HG02973 (cell line): Measurements from ENCODE around the gene FKBP14.

ENCODE experiments used
- ATAC-seq: cut with Tn5 transposase; IDR thresholded peaks from one replicate; pipeline ENCODE4 v1.9.1; 2021; ENCODE audit warnings: moderate library complexity; ENCODE audit not compliant: unreplicated experiment

Gene FKBP14, protein sequence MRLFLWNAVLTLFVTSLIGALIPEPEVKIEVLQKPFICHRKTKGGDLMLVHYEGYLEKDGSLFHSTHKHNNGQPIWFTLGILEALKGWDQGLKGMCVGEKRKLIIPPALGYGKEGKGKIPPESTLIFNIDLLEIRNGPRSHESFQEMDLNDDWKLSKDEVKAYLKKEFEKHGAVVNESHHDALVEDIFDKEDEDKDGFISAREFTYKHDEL

DNA sequence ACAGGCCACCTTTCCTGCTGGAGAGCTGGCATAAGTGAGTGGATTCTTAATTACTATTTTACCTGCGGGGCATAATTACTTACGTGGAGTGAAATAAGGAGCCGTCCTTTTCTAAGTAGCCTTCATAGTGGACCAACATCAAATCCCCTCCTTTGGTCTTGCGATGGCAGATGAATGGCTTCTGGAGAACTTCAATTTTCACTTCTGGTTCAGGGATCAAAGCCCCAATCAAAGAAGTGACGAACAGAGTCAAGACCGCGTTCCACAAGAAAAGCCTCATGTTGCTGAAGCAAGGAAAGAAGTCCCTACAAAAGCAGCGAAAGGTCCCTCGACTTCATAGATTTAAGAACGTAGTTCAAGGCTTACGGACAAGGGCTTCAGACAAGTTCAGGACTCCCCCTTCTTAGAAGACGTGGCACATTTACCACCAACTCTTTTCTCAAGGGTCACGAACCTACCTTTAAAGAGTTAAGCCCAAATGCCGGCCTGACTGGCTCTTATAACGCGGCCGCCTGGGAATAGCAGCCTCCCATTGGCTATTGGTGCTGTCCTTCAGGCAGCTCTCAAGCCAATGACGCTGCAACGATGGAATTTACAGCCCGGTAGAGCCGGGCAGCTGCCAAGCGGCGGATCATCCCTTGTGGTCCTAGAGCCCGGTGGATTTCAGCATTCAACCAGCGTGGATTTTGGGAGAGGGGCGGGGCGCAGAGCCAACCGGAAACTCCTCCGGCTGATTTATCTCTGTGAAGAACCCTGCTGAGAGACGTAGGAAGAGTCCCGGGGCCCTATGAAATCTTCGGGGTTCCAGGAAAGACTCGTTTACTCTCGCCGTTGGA lies at the start of gene FKBP14:
FKBP14 (minus strand) TSS at position 474 of the 836 bp plus-strand sequence; CDS start at position 280, 194 bp downstream.
- peak; percentile 75 for ATAC-seq

DNA sequence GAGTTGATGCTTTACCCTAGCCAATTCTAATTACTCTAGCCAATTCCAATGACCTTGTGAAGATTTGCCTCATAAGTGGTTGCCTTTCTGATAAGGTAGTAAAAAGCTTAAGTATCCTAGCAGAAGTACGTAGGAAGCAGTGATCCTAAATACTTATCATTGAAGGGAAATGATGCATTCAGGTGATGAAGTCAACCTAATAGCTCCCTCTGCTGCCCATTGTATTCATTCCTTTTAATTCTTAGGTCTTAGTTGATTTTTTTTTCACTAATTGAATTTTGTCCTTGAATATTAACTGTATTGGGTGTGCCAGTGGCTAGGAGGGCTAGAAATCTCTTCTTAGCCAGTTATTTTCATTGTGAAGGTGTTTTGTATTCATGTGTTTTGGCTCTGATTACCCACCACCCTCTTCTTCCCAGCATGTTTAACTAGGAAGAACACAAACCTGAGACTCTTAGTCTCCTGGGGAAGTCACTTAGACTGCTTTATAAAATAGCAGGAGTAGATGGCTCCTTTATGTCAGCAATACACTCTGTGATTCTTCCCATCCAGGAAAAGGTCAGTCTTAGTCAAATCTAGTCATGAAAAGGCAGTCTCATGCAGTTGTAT lies 48.0 kb upstream of the FKBP14 start:
- no peak for ATAC-seq

DNA sequence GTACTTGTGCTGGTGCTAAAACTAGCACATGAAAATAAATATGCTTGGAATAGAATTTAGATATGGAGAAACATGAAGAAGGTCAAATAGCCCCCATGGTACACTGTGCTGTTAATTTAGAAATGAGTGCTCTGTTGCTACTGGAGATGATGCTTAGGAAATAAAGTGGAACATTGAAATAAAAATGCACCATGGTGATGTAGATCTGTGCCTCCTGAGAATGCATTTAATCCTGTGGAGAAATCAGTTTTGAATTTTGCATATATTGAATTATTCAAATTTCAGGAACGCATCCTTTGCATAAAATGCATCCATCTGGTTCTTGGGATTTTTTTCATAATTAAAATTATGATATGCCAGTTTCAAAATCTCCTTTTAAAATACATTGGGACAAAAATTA lies 46.2 kb upstream of the FKBP14 start:
- ATAC-seq = no peak

DNA sequence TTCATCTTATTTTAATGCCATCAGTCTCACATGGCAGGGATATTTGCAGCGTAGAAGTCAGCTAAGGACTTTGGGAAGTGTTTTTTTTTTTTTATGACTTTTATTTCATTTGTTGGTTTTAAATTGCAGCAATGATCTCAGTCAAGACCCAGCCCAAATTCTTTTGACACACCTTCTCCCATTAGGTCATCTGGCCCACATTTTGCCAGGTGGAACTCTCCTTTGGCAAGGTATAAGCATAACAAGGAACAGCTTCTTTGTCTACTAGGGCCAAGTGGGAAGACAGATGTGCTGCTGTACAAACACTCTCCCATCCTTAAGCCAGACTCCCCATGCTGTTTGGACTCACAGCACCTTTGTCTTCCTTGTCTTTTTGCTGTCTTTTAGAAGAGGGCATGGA lies 43.5 kb upstream of the FKBP14 start:
- ATAC-seq = no peak

DNA sequence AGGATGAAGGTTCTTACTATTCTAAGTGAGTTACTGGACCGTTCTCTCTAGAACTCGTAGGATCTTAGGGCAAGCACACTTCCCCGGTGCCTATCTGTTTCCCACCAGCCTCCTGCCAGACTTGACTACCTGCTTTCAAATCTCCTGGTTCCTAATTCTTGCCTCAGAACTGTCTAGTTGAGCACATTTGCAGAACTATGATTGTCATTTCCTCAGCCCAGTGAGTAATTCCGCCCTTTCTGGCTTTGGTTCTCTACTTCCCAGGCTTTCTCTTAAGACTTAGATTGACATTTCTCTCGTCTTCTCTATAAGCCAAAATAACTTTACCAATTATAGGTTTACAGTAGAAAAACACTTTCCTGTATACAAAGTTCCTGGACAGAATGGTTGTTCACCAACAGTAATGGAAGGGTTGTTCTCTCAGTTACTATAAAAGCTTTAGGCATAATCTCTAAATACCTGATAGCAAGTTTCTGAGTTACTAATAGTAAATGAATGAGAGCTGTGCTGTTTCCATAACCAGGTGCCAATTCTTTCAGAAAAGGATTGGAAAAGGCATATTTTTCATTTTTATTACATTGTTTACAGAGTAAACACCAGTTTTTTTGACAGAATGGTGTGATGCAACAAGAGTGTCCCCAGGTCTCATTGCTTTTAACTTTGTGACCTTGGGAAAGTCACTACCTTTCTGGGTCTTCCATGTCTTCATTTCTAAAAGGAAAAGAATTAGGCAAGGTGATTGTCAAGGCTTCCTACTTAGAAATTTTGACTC lies 42.8 kb upstream of the FKBP14 start:
- ATAC-seq = no peak

DNA sequence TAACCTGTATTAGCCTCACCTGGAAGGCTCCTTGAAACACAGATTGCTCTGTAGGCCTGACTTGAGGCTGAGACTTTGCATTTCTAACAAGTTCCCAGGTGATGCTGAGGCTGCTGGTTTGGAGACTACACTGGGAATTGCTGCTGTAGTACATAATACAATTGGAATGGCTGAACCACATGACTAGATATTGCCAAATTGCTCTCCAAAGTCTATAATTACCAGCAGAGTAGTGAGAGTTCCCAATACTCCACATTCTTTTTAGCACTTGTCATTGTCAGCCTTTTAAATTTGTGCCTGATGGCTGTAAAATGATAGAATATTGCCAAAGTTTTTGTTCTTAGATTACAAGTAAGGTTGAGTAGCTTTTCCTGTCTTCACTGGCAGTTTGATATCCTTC lies 41.6 kb upstream of the FKBP14 start:
- no peak for ATAC-seq

DNA sequence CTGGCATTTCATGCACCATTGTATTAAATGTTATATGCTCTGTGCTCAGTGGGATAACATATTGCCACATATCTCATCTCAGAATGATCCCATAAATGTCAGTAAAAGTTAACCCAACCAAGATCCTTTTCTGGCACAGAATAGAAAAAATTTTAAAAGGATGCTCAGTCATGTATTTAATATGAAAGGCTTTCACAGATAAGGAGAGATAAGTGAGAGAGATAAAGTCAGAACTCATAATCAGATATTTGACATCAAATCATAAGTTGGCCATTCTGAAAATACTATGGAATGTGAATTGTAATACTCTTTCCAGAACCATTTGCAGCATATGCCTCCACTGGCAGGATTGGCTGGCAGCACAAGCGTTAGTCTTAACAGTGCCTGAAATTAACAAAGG lies 40.2 kb upstream of the FKBP14 start:
- no peak for ATAC-seq

DNA sequence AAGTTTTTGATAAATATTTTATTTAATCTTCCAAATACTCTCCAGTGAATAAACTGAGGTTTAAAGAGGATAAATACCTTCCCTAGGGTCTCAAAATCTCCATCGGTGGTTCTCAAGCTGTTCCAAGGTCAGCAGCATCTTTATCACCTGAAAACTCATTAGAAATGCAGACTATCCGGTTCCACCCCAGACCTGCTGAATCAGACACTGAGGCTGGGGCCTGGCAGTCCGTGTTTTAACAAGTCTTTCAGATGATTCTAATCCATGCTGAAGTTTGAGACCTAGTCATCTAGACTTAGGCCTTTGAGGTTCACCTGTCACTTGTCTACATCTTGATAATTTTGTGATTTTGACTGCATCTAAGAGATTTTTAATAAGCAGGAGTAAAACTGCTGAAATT lies 39.2 kb upstream of the FKBP14 start:
- no peak for ATAC-seq

DNA sequence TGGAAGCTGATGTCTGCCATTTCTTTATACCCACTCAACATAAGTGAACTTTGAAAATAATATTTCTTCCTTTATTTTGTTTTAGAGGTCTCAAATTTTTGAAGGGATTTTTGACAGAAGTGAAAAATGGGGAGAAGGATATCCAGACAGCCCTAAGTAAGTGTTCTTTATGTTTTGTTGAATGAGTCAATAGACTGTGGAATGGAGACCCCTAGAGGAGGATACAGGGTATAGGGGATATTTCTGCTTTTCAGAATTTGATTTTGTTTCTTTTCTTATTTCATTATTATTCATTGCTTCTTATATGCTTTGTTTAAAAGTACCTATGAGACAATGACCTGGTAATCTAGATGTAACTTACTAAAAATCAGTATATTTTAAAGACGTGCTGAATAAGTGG lies 36.1 kb upstream of the FKBP14 start:
- ATAC-seq = no peak

DNA sequence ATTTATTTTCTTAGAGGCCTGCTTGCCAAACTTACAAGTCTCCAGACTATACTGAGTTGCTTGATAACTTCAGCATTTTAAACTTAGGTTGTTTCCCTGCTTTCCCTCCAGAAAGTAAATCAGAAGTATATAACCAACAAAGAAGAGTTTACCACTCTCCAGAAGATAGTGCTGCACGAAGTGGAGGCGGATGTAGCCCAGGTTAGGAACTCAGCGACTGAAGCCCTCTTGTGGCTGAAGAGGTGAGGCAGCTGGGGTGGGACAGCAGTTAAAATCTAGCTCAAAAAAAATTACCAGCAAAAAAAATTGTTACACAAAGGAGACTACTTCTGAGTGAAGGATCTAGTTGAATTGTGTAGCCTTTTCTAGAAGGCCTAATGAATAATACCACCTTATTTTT lies 35.3 kb upstream of the FKBP14 start:
- peak; percentile 76 for ATAC-seq

DNA sequence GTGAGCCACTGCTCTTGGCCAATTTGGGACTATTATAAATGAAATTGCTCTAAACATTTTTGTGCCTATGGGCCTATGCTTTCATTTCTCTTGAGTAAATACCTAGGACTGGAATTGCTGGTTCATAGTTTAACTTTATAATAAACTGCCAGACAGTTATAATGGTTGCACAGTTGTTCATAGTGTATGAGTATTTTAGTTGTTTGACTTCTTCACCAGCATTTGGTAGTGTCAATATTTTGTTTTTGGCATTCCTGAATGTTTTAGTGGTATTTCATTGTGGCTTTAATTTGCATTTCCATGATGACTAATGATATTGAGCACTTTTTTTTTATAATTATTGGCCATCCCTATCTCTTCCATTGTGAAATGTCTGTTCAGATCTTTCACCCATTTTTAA lies 31.2 kb upstream of the FKBP14 start:
- ATAC-seq = no peak

DNA sequence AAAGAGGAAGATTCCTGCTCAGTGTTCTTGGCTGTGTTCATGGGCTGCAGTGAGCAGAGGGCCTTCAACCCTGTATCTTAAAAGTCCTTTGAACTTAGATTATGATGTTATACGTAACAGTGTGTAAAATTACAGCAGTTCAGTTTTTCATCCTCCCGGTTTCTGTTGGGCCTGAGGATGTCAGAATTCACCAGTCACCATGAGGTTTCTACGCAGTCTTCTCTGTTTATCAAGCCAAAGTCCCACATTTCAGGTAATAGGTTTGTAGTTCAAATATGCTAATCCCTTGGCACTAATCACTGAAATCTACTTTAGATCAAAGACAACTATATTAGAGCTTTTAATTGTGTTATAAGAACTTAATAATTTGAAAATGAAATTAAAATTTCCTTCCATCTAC lies 26.6 kb upstream of the FKBP14 start:
- no peak for ATAC-seq

DNA sequence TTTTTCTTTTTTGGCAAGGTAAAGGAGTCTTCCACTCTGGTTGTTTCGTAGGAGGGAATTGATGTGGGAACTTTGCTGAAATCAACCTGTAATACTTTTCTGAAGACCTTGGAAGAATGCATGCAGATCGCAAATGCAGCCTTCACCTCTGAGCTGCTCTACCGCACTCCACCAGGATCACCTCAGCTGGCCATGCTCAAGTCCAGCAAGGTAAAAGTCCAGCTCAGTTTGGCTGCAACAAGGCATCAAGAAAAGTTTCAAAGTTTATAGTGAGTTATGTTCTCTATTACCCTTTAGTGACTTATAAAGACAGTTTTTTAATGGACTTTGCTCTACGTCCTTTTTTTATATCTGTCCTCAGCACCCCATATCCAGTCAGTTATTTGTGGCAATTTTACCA lies 22.7 kb upstream of the FKBP14 start:
- ATAC-seq = no peak

DNA sequence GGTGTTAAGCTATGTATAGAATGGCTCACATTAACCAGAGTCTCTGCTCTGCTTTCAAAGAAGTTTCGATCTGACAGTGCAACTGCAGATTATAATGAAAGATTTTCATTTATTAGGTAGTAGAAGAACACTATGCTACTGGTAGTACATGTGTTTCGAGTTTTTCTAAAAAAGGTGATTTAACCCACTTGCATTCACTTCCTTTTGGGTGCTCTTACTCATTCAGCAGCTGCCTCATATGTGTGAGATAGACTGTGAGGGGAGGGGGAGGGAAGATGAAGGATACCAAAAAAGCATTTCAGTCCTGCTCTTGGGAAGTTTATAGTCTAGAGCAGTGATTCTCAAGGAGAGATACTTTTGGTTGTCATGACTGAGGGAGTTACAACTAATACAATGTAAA lies 22.1 kb upstream of the FKBP14 start:
- ATAC-seq = no peak

DNA sequence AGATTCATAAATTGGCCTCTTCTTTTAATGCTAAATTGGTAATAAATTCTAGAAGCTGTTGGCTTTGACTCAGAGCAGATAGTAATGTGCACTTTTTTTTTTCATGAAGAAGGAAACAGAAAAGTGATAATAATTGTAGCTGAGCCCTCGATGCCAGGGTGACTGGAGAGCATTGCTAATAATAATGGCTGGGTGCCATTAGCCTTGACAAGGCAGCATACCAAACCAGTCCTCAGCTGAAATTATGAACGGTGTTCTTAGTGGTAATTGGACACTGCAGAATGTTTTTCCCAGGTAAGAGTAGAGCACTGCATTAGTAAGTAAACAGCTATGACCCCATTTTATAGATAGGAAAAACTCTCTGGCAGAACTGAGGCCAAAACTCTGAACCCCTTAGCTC lies 20.6 kb upstream of the FKBP14 start:
- ATAC-seq = no peak

DNA sequence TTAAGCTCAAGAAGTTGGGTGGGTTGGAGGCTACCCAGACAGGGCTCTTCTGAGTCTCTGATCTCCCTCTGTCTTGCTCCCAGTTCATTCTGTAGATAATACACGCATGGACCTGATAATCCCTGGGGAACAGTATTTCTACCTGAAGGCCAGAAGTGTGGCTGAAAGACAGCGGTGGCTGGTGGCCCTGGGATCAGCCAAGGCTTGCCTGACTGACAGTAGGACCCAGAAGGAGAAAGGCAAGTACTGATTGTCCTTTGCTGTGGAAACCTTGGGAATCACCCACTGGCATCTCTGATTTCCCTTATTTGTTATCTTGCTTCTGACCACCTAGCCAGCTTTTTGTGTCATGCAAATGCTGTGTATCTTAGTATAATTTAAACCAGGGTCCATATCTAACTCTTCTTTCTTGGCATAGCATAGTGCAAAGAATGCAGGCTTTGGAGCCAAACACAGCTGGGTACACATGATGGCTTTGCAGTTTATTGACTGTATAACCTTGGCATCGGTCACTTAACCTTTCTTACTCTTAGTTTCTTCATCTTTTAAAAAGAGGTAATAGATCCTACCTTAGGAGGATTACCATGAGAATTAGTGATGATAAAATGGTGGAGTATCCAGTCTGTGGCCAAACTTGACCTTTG lies 19.7 kb upstream of the FKBP14 start:
- ATAC-seq = no peak

DNA sequence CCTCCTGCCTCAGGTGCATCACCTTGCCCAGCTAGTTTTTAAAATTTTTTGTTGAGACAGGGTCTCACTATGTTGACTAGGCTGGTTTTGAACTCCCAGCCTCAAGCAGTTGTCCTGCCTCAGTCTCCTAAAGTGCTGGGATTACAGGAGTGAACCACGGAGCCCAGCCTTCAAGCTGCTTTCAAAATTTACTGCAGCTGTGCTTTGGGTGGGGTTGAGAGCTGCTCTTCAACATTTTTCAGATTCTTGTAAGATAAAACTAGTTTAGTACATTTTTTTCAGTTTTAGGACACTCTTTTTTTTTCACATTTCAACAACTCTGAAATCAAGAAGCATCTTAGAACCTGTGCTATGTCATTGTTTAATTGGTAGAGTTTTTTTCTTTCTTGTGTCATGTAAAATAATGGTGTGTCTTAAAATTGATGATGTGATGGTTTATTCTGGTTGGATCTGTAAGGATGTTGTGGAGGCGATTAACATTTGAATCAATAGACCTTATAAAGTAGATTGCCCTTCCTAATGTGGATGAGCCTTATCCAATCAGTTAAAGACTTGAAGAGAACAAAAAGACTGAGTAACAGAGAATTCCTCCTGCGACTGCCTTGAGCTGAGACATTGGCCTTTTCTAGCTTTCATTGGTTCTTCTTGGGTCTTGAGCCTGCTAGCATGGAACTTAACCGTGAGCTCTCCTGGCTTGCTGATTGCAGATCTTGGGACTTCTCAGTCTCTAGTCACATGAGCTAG lies 15.2 kb upstream of the FKBP14 start:
- no peak for ATAC-seq

DNA sequence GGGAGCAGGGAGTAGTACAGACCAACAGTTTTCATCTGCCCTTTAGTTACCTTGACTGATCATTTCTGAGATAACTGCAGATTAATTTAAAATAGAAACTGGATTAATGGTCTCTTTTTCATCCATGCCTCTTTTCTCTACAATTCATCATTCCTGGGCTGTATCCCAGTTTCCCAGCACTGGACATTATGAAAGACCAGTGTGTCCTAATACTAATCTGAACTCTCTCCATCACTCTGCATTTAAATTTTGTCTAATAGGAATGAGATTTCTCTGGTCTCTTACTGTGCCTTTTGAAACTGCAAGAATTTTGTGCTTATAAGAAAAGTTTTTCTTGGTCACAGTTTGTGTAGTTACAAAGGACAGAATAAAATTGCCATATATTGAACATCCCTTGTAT lies 14.4 kb upstream of the FKBP14 start:
- no peak for ATAC-seq

DNA sequence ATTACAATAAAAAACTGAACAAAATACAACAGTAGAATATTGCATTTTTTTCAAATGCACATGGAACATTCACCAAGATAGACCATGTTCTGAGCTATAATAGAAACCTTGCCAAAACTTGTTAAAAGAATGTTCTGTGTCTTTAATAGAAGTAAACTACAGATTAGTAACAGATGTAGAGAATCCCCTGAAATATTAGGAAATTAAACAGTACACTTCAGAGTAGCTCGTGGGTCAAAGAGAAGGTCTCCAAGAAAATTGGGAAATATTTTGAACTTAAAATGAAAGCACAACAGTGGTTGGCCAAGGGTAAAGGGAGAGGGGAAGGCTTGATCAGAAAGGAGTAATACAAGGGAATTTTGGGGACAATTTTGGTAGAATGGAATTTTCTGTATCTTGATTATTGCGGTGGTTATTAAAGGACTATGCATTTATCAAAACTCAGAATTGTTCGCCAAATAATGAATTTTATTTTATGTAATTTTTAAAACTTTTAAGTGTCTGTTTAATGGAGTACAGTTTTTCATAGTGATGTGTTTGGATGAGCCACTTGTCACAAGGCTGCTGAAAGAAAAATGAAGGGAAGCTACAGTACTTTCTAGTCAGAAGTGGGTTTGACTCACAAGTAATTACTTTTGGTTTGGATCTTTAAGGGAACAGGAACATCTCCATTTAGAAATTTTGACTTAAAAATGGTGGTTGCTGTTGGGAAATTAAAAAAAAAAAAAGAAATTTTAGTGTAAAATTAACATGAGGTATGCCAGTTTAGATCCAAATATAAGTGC lies 11.9 kb upstream of the FKBP14 start:
- no peak for ATAC-seq

DNA sequence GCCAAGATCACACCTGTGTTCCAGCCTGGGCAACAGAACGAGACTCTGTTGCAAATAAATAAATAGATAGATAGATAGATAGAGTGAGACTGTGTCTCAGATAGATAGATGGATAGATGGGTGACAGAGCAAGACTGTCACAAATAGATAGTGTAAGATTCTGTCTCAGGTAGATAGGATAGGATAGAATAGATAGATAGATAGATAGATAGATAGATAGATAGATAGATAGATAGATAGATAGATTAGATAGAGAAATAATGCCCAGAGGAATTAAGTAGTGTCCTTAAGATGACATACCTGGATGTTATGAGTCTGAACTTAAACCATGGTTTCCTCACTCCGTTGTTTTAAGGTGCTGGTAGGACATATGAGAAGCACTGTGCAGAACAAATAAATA lies 9.7 kb upstream of the FKBP14 start:
- no peak for ATAC-seq
